ENCODE measurements around the gene FABP1.

Gene FABP1

DNA sequence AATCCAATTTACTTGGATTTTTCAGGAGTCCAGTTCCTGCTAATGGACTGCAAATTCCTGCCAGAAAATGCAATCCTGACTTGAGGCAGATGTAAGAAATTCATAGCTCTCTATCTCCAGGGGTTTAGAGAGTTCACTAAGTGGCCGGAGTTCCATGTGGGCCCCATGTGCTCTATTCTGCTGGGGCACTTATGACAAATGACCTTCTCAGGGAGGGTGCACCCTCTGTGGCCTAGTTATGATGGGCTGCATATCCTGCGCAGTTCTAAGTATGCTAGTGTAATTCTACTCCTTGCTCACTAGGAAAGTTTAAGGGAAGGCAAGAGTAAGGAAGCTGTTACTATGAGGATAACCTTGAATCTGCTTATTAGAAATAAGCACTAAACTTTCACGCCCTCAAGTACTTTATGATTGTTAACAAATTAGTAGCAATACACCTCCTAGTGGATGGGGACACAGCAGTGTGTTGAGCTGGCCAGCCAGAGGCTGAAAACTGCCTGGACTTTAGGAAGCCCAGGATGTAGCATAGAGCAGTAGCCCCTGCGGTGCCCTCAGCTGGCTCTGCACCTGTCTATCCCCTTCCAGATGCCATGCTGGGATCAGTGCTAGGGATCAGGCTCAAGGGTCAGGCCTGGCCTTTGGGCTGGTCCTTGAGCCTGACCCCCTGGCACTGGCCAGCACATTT is 45.8 kb downstream of the FABP1 start:
- DNase-seq (ENCODE audit: low read depth in 2 of 2): no peak

DNA sequence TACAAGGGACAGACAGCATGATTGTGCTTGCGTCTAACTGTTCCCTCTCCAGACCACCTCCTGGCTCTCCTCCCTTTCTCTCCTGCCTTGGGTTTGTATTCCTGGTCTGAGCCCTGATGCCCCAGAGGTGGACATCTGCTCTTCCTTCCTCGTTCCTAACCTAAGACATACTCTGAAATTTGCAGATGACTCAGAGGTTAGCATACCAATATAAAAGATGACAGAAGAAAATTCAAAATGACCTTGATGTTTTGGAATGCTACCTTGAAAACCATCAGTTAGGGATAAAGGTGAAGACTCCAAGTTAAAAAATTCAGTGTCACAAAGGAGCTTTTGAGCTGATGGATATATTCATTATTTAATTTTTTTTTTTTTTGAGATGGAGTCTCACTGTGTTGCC is 47.3 kb downstream of the FABP1 start:
- no peak for DNase-seq (ENCODE audit: low read depth in 2 of 2)

DNA sequence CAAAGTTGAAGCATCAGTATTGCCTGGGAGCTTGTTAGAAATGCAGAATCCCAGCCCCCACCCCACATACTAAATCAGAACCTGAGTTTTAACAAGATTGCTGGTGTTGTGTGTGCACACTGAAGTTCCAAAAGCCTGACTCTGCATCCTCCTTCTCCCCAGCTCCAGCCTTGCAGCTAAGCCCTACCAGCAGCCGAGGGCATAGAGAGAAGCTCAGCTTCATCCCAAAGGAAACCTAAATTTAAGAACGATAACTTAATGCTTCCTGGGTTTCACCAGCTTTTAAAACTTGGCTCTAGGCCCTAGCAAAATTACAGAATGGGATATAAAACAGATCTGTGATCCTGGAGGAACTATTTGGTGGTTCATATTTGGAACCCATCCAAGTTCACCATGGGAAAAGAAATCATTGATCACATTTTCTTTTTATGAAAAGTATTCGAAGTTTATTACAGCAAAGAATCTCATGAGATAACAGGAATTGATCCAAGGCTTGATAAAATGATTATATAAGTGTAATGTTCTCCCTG is 49.2 kb downstream of the FABP1 start:
- DNase-seq (ENCODE audit: low read depth in 2 of 2): no peak

DNA sequence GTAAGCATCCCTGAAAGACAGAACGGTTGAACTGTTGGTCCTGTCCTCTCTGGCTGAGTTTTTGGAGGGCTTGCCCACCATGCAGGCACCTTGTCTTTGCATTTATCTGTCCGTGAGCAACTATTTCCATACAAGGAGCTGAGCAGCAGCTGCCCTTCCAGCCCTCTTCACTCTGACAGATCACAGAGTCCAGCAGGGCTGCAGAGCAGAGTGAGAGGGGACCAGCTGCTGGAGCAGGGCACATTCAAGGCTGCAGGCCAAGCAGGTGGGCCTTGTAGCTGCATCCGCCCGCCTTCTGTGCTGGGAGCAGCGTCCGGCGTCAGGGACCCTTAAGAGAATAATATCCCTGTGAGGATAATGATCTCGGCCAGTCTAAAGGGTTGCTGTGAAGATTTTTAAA is 50.8 kb downstream of the FABP1 start:
- no peak for DNase-seq (ENCODE audit: low read depth in 2 of 2)

DNA sequence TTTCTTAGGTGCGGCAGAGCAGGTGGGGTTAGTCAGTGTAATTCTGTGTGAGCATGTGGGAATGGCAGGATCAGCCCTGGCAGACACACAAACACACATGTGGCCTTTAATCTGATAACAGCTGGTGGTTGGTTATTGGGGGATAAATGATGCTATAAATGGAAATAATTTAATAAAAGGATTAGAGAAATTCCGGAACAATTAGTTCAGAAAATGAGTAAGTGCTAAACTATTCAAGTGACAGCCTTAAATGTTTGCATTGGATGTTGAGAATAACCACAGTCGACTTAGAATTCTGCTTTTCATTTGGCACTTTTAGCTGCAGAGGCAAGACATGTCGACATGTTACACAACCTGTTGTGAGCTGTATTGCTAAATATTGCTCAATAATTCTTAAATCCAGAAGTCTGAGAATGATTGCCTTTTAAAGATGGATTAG is 53.0 kb downstream of the FABP1 start:
- no peak for DNase-seq (ENCODE audit: low read depth in 2 of 2)

DNA sequence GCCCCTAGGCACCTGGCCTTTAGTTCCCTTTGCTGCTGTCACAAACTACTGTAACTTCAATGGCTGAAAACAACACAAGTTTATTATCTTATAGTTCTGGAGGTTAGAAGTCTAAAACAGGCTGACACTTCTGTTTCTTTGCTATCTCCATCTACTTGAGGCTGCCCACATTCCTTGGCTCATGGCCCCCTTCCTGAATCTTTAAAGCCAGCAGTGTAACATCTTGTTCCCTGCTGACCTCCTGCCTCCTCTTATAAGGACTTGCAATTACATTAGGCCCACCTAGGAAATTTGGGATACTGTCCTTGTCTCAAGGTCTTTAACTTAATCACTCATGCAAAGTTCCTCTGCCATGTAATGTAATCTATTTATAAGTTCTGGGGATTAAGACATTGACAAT is 53.7 kb downstream of the FABP1 start:
- DNase-seq (ENCODE audit: low read depth in 2 of 2): no peak
